G401 (cell line): ENCODE measurements around the gene DVL2. TPM values are rescaled to one million over a fixed set of nuclear protein-coding genes. Genes with fewer than 3 reads are reported as not detected.

Experiments
- DNase-seq: peaks from one replicate; pipeline ENCODE4 v3.0.0-alpha.2; 2015; ENCODE audit warnings: low spot score
- in situ Hi-C: cut with HindIII; loops from 2 replicates; pipeline ENCODE4 v1.10.0; 2016; ENCODE audit warnings: low sequenced_read_pairs, mixed read lengths
- total RNA-seq: library from RNA; depleted of rRNA; stranded (reverse); fragments of >200 nt; shearing (Covaris generic); gene quantifications from 2 replicates; pipeline ENCODE4 v1.2.3, GENCODE V29; 2014

DVL2 gene
- total RNA-seq, 1 experiment from 2014 or later, result 89.9 TPM

GRCh38 chr17:7222972-7223292, 11.4 kb downstream of the DVL2 start:
- DNase-seq, result peak; percentile 32
- in situ Hi-C loops, result loop anchor here (10.0 kb wide), 1 partner anchor 102 kb away; the partner anchor contains the start of gene NEURL4

GRCh38 chr17:7222093-7222971, 12.0 kb downstream of the DVL2 start:
- peak; percentile 9 for DNase-seq
- in situ Hi-C loops, result loop anchor here (10.0 kb wide), 1 partner anchor 102 kb away; the partner anchor contains the start of gene NEURL4

GRCh38 chr17:7221278-7222092, 12.8 kb downstream of the DVL2 start:
- DNase-seq, result no peak
- in situ Hi-C loops, result loop anchor here (10.0 kb wide), 1 partner anchor 103 kb away; the partner anchor contains the start of gene NEURL4

GRCh38 chr17:7220593-7221277, 13.6 kb downstream of the DVL2 start:
- in situ Hi-C loops, result loop anchor here (10.0 kb wide), 1 partner anchor 104 kb away; the partner anchor contains the start of gene NEURL4
- DNase-seq, result peak; percentile 49

GRCh38 chr17:7219812-7220592, 14.3 kb downstream of the DVL2 start, which contains the start of the genes ACADVL and DLG4:
ACADVL (plus strand) TSS chr17:7219938; CDS start chr17:7219985, 47 bp downstream.
DLG4 (minus strand) TSS chr17:7219836.
- peak; percentile 88 for DNase-seq
- in situ Hi-C loops, result loop anchor here (10.0 kb wide), 1 partner anchor 105 kb away; the partner anchor contains the start of gene NEURL4

GRCh38 chr17:7219229-7219811, 15.0 kb downstream of the DVL2 start:
- no peak for DNase-seq
- in situ Hi-C loops, result no loop called here

- in situ Hi-C loops, result no loop called here
- peak; percentile 4 for DNase-seq
These were observed 15.6 kb downstream of the DVL2 start for GRCh38 chr17:7218758-7219157.

GRCh38 chr17:7218166-7218565, 16.2 kb downstream of the DVL2 start:
- in situ Hi-C loops, result no loop called here
- DNase-seq, result peak; percentile 9

- in situ Hi-C loops, result no loop called here
- peak; percentile 88 for DNase-seq
These were observed 17.0 kb downstream of the DVL2 start for GRCh38 chr17:7217113-7217987.

GRCh38 chr17:7216242-7217112, 17.8 kb downstream of the DVL2 start:
- DNase-seq, result peak; percentile 27

GRCh38 chr17:7215652-7216180, 18.6 kb downstream of the DVL2 start:
- in situ Hi-C loops, result no loop called here
- peak; percentile 39 for DNase-seq

More at GRCh38 chr17:7216242-7217112, 17.8 kb downstream of the DVL2 start:
- in situ Hi-C loops, result no loop called here

GRCh38 chr17:7215136-7215638, 19.1 kb downstream of the DVL2 start:
- in situ Hi-C loops, result no loop called here
- DNase-seq, result no peak

GRCh38 chr17:7214300-7215135, 19.8 kb downstream of the DVL2 start:
- in situ Hi-C loops, result no loop called here
- peak; percentile 98 for DNase-seq

GRCh38 chr17:7213895-7214299, 20.4 kb downstream of the DVL2 start:
- in situ Hi-C loops, result no loop called here
- DNase-seq, result peak; percentile 86
